ENCODE data around the gene INO80E.

GRCh38 chr16:30040221-30040620 lies 44.2 kb downstream of the INO80E start:
- TF ChIP-seq, protein P1, sequence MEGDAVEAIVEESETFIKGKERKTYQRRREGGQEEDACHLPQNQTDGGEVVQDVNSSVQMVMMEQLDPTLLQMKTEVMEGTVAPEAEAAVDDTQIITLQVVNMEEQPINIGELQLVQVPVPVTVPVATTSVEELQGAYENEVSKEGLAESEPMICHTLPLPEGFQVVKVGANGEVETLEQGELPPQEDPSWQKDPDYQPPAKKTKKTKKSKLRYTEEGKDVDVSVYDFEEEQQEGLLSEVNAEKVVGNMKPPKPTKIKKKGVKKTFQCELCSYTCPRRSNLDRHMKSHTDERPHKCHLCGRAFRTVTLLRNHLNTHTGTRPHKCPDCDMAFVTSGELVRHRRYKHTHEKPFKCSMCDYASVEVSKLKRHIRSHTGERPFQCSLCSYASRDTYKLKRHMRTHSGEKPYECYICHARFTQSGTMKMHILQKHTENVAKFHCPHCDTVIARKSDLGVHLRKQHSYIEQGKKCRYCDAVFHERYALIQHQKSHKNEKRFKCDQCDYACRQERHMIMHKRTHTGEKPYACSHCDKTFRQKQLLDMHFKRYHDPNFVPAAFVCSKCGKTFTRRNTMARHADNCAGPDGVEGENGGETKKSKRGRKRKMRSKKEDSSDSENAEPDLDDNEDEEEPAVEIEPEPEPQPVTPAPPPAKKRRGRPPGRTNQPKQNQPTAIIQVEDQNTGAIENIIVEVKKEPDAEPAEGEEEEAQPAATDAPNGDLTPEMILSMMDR (IDR thresholded peaks at IDR 0.05), result no peak
- no peak for TF ChIP-seq POLR2A (IDR thresholded peaks at IDR 0.05)
